CD14-positive monocyte (primary cell): Measurements from ENCODE around the gene HTR7. TPM values are rescaled to one million over a fixed set of nuclear protein-coding genes. Genes with fewer than 3 reads are reported as not detected.
A peak's percentile ranks its signal among the peaks of the same experiment; 100 is the strongest.
"Not testable (repeated sequence)": the region's sequence is repeated elsewhere in the genome, so short reads cannot be mapped to it uniquely, and the experiment has no call there.

Source experiments
- DNase-seq, 3 donors: peaks; one replicate each; pipeline ENCODE4 v3.0.0-alpha.2; 2011 to 2022
- H2AFZ ChIP-seq: 2 replicates; pipeline ENCODE4 v1.6.0; 2012; ENCODE audit warnings: mild to moderate bottlenecking, low read depth, low read length, inconsistent platforms; ENCODE audit not compliant: insufficient read depth, poor library complexity, severe bottlenecking
- H3K27ac ChIP-seq, 2 donors: 1 replicate in 1 of 2; 2 replicates in 1 of 2; pipeline ENCODE4 v1.5.1; 2012 to 2013; ENCODE audit warnings: low read length in 2 of 2, control low read depth in 1 of 2, inconsistent platforms in 1 of 2, low read depth in 1 of 2, mild to moderate bottlenecking in 1 of 2
- H3K27me3 ChIP-seq, 2 donors: one replicate each; pipeline versions ENCODE4 v1.6.0 to v1.6.1; 2011 to 2013; ENCODE audit warnings: low read length in 2 of 2; ENCODE audit not compliant: control insufficient read depth in 2 of 2, insufficient read depth in 2 of 2
- H3K36me3 ChIP-seq, 2 donors: replicated peaks in 1 of 2; 1 replicate in 1 of 2; 2 replicates in 1 of 2; pipeline versions ENCODE4 v1.5.1 to v1.6.1; 2012 to 2013; ENCODE audit warnings: low read length in 2 of 2, control low read depth in 1 of 2, inconsistent platforms in 1 of 2, mild to moderate bottlenecking in 1 of 2; ENCODE audit not compliant: insufficient read depth in 2 of 2, control insufficient read depth in 1 of 2
- H3K4me1 ChIP-seq, 2 donors: 1 replicate in 1 of 2; 2 replicates in 1 of 2; pipeline versions ENCODE4 v1.5.1 to v1.6.1; 2012 to 2013; ENCODE audit warnings: low read length in 2 of 2, control low read depth in 1 of 2, inconsistent platforms in 1 of 2, mild to moderate bottlenecking in 1 of 2, moderate library complexity in 1 of 2; ENCODE audit not compliant: insufficient read depth in 2 of 2, control insufficient read depth in 1 of 2
- H3K4me2 ChIP-seq: replicated peaks from 2 replicates; pipeline ENCODE3; 2012; ENCODE audit warnings: low read length, moderate library complexity, mild to moderate bottlenecking; ENCODE audit not compliant: poor library complexity, severe bottlenecking; ENCODE audit errors: extremely low read depth
- H3K4me3 ChIP-seq, 3 experiments: fragments of 200-600 bp in 1 of 3; sonication (generic) in 1 of 3; replicated peaks in 1 of 3; 1 replicate in 2 of 3; 2 replicates in 1 of 3; pipeline ENCODE4 v1.5.1; 2011 to 2013; ENCODE audit warnings: low read length in 3 of 3, mild to moderate bottlenecking in 3 of 3, control low read depth in 2 of 3, low read depth in 2 of 3, inconsistent platforms in 1 of 3, moderate library complexity in 1 of 3
- H3K79me2 ChIP-seq: 2 replicates; pipeline ENCODE4 v1.6.0; 2012; ENCODE audit warnings: mild to moderate bottlenecking, control low read depth, inconsistent platforms, low read length, moderate library complexity; ENCODE audit not compliant: insufficient read depth
- H3K9ac ChIP-seq: 2 replicates; pipeline ENCODE4 v1.6.0; 2017; ENCODE audit warnings: low read length, mild to moderate bottlenecking; ENCODE audit not compliant: insufficient read depth, poor library complexity, severe bottlenecking
- H3K9me3 ChIP-seq, 2 donors: replicated peaks in 1 of 2; 1 replicate in 1 of 2; 2 replicates in 1 of 2; pipeline versions ENCODE4 v1.5.1 to v1.6.1; 2012 to 2013; ENCODE audit warnings: low read length in 2 of 2, control low read depth in 1 of 2; ENCODE audit not compliant: control insufficient read depth in 1 of 2, insufficient read depth in 1 of 2
- H4K20me1 ChIP-seq: 2 replicates; pipeline ENCODE4 v1.6.0; 2012; ENCODE audit warnings: mild to moderate bottlenecking, low read length, control low read depth, moderate library complexity; ENCODE audit not compliant: insufficient read depth
- H3K27ac Mint-ChIP-seq, 7 donors: one replicate each; pipeline ENCODE4 v1.8.0; 2020; ENCODE audit warnings: mild to moderate bottlenecking in 7 of 7, mixed read lengths in 7 of 7, moderate library complexity in 6 of 7, inconsistent platforms in 2 of 7
- H3K27me3 Mint-ChIP-seq, 3 donors: one replicate each; pipeline ENCODE4 v1.8.0; 2021 to 2022; ENCODE audit warnings: low read depth in 3 of 3, mild to moderate bottlenecking in 3 of 3, mixed read lengths in 3 of 3, moderate library complexity in 3 of 3, inconsistent platforms in 1 of 3
- H3K36me3 Mint-ChIP-seq, 2 donors: one replicate each; pipeline ENCODE4 v1.8.0; 2020; ENCODE audit warnings: mixed read lengths in 2 of 2, inconsistent platforms in 1 of 2, mild to moderate bottlenecking in 1 of 2
- H3K4me1 Mint-ChIP-seq: one replicate; pipeline ENCODE4 v1.8.0; 2020; ENCODE audit warnings: mild to moderate bottlenecking, mixed read lengths
- H3K4me3 Mint-ChIP-seq, 2 donors: one replicate each; pipeline ENCODE4 v1.8.0; 2020; ENCODE audit warnings: mild to moderate bottlenecking in 2 of 2, mixed read lengths in 2 of 2, moderate library complexity in 1 of 2
- H3K9me3 Mint-ChIP-seq, 7 donors: one replicate each; pipeline ENCODE4 v1.8.0; 2020 to 2022; ENCODE audit warnings: mixed read lengths in 7 of 7, mild to moderate bottlenecking in 6 of 7, moderate library complexity in 6 of 7, inconsistent platforms in 2 of 7
- CTCF ChIP-seq: fragments of 200-600 bp; IDR thresholded peaks from one replicate; pipeline ENCODE4 v1.8.0; 2022; ENCODE audit warnings: antibody characterized with exemption, mild to moderate bottlenecking
- WGBS: methylation state at CpG from one replicate; pipeline ENCODE4 v1.1.5; 2013; ENCODE audit warnings: missing lambda C conversion rate; ENCODE audit not compliant: insufficient coverage; 5-methylcytosine and 5-hydroxymethylcytosine counted together
- intact Hi-C, 2 donors: fragments of 100-400 bp; cut with micrococcal nuclease; formaldehyde crosslinking; loops; one replicate each; pipeline versions ENCODE4 v1.15.0 to v1.15.1; 2023
- polyA plus RNA-seq, 3 donors: library from polyadenylated mRNA; depleted of rRNA in 1 of 3; unstranded in 2 of 3; stranded (reverse) in 1 of 3; fragments of 300-500 nt in 2 of 3; fragments of >200 nt in 1 of 3; fragmentation: Illumina TruSeq in 2 of 3; gene quantifications; 1 replicate in 2 of 3; 2 replicates in 1 of 3; pipeline ENCODE4 v1.2.3, GENCODE V29; 2012 to 2021

HTR7 gene
- polyA plus RNA-seq, 3 donors: 0.95 to 1.6 (median 1.1) TPM

DNA sequence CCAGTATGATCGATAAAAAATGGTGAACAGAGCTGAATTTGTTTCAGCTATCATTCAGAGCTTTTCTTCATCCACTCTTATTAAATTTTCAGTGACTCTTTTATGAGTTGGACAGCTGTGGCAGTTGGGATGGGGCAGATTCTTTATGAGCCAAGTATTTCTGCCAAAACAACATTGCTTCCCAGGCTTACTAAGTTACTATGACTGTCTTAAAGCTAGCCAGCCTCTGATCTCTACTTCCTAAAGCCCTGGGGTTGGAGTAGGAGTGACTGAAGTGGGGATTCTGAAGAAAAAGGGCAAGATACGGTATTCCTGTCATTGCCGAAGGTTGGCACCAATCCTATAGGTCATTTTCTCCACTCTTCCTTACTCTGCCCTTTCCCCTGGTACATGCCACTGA is 26.6 kb upstream of the HTR7 start:
- H3K27me3 ChIP-seq: no peaks in the 10 kb centered on the region
- H3K9me3 Mint-ChIP-seq: no peaks in the 10 kb centered on the region
- H3K9ac ChIP-seq: no peak overlapping the region
- no peak overlapping the region for H3K4me2 ChIP-seq
- no peak overlapping the region for H2AFZ ChIP-seq
- no peak overlapping the region for H3K27ac ChIP-seq
- no peak overlapping the region for H3K4me3 ChIP-seq
- intact Hi-C loops: no loop called here
- H3K36me3 ChIP-seq: peaks cover 58 to 93% of the 10 kb centered on the region in 2 donors
- no peaks in the 10 kb centered on the region for H3K9me3 ChIP-seq
- no peaks in the 10 kb centered on the region for H3K4me1 ChIP-seq
- no peak overlapping the region for H3K4me3 Mint-ChIP-seq
- H3K4me1 Mint-ChIP-seq: peaks cover 1% of the 10 kb centered on the region
- no peak for DNase-seq
- H3K36me3 Mint-ChIP-seq: peaks cover 53 to 83% of the 10 kb centered on the region in 2 donors
- TF ChIP-seq CTCF: no peak
- no peak overlapping the region for H3K27ac Mint-ChIP-seq
- H3K79me2 ChIP-seq: no peaks in the 10 kb centered on the region
- no CpG with 5 or more reads among the region's 3 CpGs for WGBS
- H3K27me3 Mint-ChIP-seq: no peaks in the 10 kb centered on the region
- H4K20me1 ChIP-seq: no peaks in the 10 kb centered on the region

GRCh38 chr10:90880059-90880719 is 22.4 kb upstream of the HTR7 start:
- H3K27ac Mint-ChIP-seq, H3K9ac ChIP-seq, H3K4me1 ChIP-seq, H3K4me1 Mint-ChIP-seq, intact Hi-C loops, H3K27me3 Mint-ChIP-seq, H3K79me2 ChIP-seq, H4K20me1 ChIP-seq, H3K4me3 Mint-ChIP-seq, H3K27ac ChIP-seq, H3K4me3 ChIP-seq, H3K27me3 ChIP-seq, H3K9me3 Mint-ChIP-seq, H3K9me3 ChIP-seq, H2AFZ ChIP-seq, H3K4me2 ChIP-seq: not testable (repeated sequence)
- DNase-seq: peak in 2 of 3 donors; percentile 18 to 42
- peaks cover 51 to 80% of the 10 kb centered on the region in 2 donors for H3K36me3 Mint-ChIP-seq
- H3K36me3 ChIP-seq: peaks cover 47 to 92% of the 10 kb centered on the region in 2 donors
- peak; percentile 80 for TF ChIP-seq CTCF
- 96% methylated on average over 4 of the region's 8 CpGs for WGBS
